Mesenchymal stem cell (in vitro differentiated cells and primary cell): Measurements from ENCODE around the gene SLC9B2.

Experiments used
- DNase-seq: peaks from one replicate; pipeline ENCODE4 v3.0.0-alpha.2; 2013
- H2AFZ ChIP-seq: one replicate; pipeline ENCODE4 v1.6.1; 2013; ENCODE audit warnings: low read depth, mild to moderate bottlenecking, control low read depth, inconsistent platforms, low read length, moderate library complexity
- H2AK5ac ChIP-seq: 2 replicates; pipeline ENCODE4 v1.6.1; 2013; ENCODE audit warnings: low read length, moderate library complexity, mild to moderate bottlenecking, inconsistent platforms; ENCODE audit not compliant: severe bottlenecking
- H2BK120ac ChIP-seq: one replicate; pipeline ENCODE4 v1.6.1; 2013; ENCODE audit warnings: low read depth, mild to moderate bottlenecking, inconsistent platforms, low read length, moderate library complexity
- H2BK12ac ChIP-seq, 2 experiments: one replicate each; pipeline ENCODE4 v1.6.1; 2013; ENCODE audit warnings: inconsistent platforms in 2 of 2, low read length in 2 of 2, mild to moderate bottlenecking in 2 of 2, moderate library complexity in 2 of 2, control low read depth in 1 of 2
- H2BK15ac ChIP-seq: one replicate; pipeline ENCODE4 v1.6.1; 2013; ENCODE audit warnings: mild to moderate bottlenecking, low read depth, inconsistent platforms; ENCODE audit not compliant: poor library complexity, severe bottlenecking
- H2BK5ac ChIP-seq: 2 replicates; pipeline ENCODE4 v1.6.1; 2013; ENCODE audit warnings: low read depth, mild to moderate bottlenecking, low read length, control low read depth, inconsistent platforms; ENCODE audit not compliant: poor library complexity, severe bottlenecking
- H3K14ac ChIP-seq, 2 experiments: one replicate each; pipeline ENCODE4 v1.6.1; 2013; ENCODE audit warnings: inconsistent platforms in 2 of 2, low read length in 2 of 2, control low read depth in 1 of 2, mild to moderate bottlenecking in 1 of 2, moderate library complexity in 1 of 2
- H3K18ac ChIP-seq, 2 experiments: one replicate each; pipeline ENCODE4 v1.6.1; 2013; ENCODE audit warnings: inconsistent platforms in 2 of 2, low read length in 2 of 2, control low read depth in 1 of 2, low read depth in 1 of 2, mild to moderate bottlenecking in 1 of 2
- H3K23ac ChIP-seq, 2 experiments: one replicate each; pipeline ENCODE4 v1.6.1; 2013; ENCODE audit warnings: inconsistent platforms in 2 of 2, low read length in 2 of 2, mild to moderate bottlenecking in 2 of 2, moderate library complexity in 2 of 2, control low read depth in 1 of 2
- H3K27ac ChIP-seq: 2 replicates; pipeline ENCODE4 v1.5.1; 2013; ENCODE audit warnings: mild to moderate bottlenecking, moderate library complexity, low read length, control low read depth, inconsistent platforms; ENCODE audit not compliant: poor library complexity, severe bottlenecking
- H3K27me3 ChIP-seq, 2 experiments: 2 replicates each; pipeline versions ENCODE4 v1.6.1 to v1.7.0; 2013; ENCODE audit warnings: low read length in 2 of 2, mild to moderate bottlenecking in 2 of 2, moderate library complexity in 2 of 2, control low read depth in 1 of 2, inconsistent platforms in 1 of 2; ENCODE audit not compliant: control insufficient read depth in 1 of 2, insufficient read depth in 1 of 2
- H3K36me3 ChIP-seq, 2 experiments: 2 replicates each; pipeline versions ENCODE4 v1.6.1 to v1.7.0; 2013; ENCODE audit warnings: low read length in 2 of 2, control low read depth in 1 of 2, inconsistent platforms in 1 of 2, low read depth in 1 of 2, mild to moderate bottlenecking in 1 of 2; ENCODE audit not compliant: insufficient read depth in 2 of 2, control insufficient read depth in 1 of 2
- H3K4ac ChIP-seq, 2 experiments: one replicate each; pipeline ENCODE4 v1.6.1; 2013; ENCODE audit warnings: inconsistent platforms in 2 of 2, low read length in 2 of 2, mild to moderate bottlenecking in 2 of 2, moderate library complexity in 2 of 2, control low read depth in 1 of 2, low read depth in 1 of 2
- H3K4me1 ChIP-seq: 2 replicates; pipeline ENCODE4 v1.6.1; 2013; ENCODE audit warnings: low read depth, low read length, control low read depth; ENCODE audit not compliant: control insufficient read depth, insufficient read depth
- H3K4me2 ChIP-seq: 2 replicates; pipeline ENCODE4 v1.6.1; 2013; ENCODE audit warnings: low read length, mild to moderate bottlenecking, inconsistent platforms; ENCODE audit not compliant: poor library complexity, severe bottlenecking
- H3K4me3 ChIP-seq, 2 experiments: 2 replicates each; pipeline versions ENCODE4 v1.5.1 to v1.7.0; 2013; ENCODE audit warnings: low read length in 2 of 2, mild to moderate bottlenecking in 2 of 2, control low read depth in 1 of 2, low read depth in 1 of 2; ENCODE audit not compliant: insufficient read depth in 1 of 2
- H3K79me1 ChIP-seq: replicated peaks from 2 replicates; pipeline ENCODE4 v1.6.1; 2013; ENCODE audit warnings: mild to moderate bottlenecking, control low read depth, low read length, inconsistent platforms; ENCODE audit not compliant: poor library complexity, severe bottlenecking
- H3K9ac ChIP-seq: 2 replicates; pipeline ENCODE4 v1.7.0; 2013; ENCODE audit warnings: mild to moderate bottlenecking, low read length, moderate library complexity
- H3K9me3 ChIP-seq: 2 replicates; pipeline ENCODE4 v1.7.0; 2013; ENCODE audit warnings: mild to moderate bottlenecking, low read length; ENCODE audit not compliant: control insufficient read depth
- H4K8ac ChIP-seq: one replicate; pipeline ENCODE4 v1.6.1; 2013; ENCODE audit warnings: inconsistent platforms, mild to moderate bottlenecking, low read length, moderate library complexity
- H4K91ac ChIP-seq: one replicate; pipeline ENCODE4 v1.6.1; 2013; ENCODE audit warnings: mild to moderate bottlenecking, low read length, inconsistent platforms
- WGBS: methylation state at CpG from one replicate; pipeline ENCODE4 v1.1.7; 2013; ENCODE audit warnings: mixed read lengths; 5-methylcytosine and 5-hydroxymethylcytosine counted together

SLC9B2 gene

DNA sequence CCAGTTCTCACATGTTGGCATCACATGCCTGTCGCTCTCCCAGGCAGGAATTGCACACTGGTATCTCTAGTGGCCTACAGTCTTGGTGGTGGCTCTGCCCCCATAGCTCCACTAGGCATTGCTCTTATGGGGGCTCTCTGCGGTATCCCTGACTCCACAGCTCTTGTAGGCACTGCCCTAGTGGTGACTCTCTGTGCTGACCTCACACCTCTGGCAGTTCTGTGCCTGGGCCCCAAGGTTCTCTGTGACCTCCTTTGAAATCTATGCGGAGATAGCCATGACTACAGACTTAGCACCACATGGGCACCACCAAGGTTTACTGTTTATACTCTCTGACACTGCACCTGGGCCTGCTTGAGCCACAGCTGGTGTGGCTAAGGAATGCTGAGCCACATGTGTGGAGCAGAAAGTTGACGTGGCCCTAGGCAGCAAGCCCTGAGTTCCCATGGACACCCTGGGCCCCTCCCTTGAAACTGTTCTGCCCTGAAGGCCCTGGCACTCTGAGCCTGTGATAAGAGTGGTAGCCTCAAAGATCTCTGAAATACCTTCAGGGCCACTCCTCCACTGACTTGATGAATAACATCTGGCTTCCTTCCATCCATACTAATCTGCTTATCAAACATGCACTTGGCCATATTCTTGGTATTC is 65.1 kb downstream of the SLC9B2 start:
- no peak overlapping the region for H3K4me2 ChIP-seq
- H4K91ac ChIP-seq, result no peak overlapping the region
- no peak overlapping the region for H2AFZ ChIP-seq
- H2AK5ac ChIP-seq, result no peak overlapping the region
- no peak overlapping the region for H3K27ac ChIP-seq
- peaks cover 3% of the 10 kb centered on the region for H3K4me1 ChIP-seq
- H3K18ac ChIP-seq, result no peak overlapping the region
- WGBS, result 84% methylated on average over 4 of the region's 4 CpGs
- no peak overlapping the region for H2BK120ac ChIP-seq
- H3K23ac ChIP-seq, result no peak overlapping the region
- H3K27me3 ChIP-seq, result no peaks in the 10 kb centered on the region
- no peak overlapping the region for H2BK15ac ChIP-seq
- no peak overlapping the region for H4K8ac ChIP-seq
- no peak overlapping the region for H2BK5ac ChIP-seq
- no peaks in the 10 kb centered on the region for H3K36me3 ChIP-seq
- peak overlapping the region in 1 of 2 experiments; percentile 23 for H3K4me3 ChIP-seq
- DNase-seq, result peak; percentile 4
- no peak overlapping the region for H3K4ac ChIP-seq
- no peak overlapping the region for H2BK12ac ChIP-seq
- no peaks in the 10 kb centered on the region for H3K79me1 ChIP-seq
- H3K9ac ChIP-seq, result peak overlapping the region; percentile 17
- H3K14ac ChIP-seq, result no peak overlapping the region
- H3K9me3 ChIP-seq, result no peaks in the 10 kb centered on the region

DNA sequence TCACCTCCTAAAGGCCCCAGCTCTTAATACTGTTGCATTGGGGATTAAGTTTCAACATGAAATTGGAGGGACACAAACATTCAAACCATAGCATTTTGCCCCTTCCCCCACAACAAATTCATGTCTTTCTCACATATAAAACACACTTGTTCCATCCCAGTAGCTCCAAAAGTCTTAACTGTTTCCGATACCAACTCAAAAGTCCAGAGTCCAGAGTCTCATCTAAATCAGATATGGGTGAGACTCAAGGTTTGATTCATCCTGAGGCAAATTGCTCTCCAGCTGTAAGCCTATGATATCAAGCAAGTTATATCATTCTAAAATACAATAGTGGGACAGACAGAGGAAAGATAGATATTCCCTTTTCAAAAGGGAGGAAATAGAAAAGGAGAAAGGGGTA is 65.8 kb downstream of the SLC9B2 start:
- H2BK5ac ChIP-seq, result no peak overlapping the region
- H3K4me1 ChIP-seq, result peaks cover 3% of the 10 kb centered on the region
- H3K27ac ChIP-seq, result no peak overlapping the region
- no peak overlapping the region for H3K4me2 ChIP-seq
- no peak overlapping the region for H3K9ac ChIP-seq
- 100% methylated on average over 1 of the region's 1 CpG for WGBS
- no peak overlapping the region for H2BK12ac ChIP-seq
- no peak overlapping the region for H4K91ac ChIP-seq
- no peak overlapping the region for H3K14ac ChIP-seq
- no peak overlapping the region for H3K18ac ChIP-seq
- no peak overlapping the region for H2AK5ac ChIP-seq
- H3K23ac ChIP-seq, result no peak overlapping the region
- no peak overlapping the region for H3K4me3 ChIP-seq
- no peak overlapping the region for H2BK120ac ChIP-seq
- no peak overlapping the region for H2BK15ac ChIP-seq
- no peaks in the 10 kb centered on the region for H3K9me3 ChIP-seq
- DNase-seq, result no peak
- no peaks in the 10 kb centered on the region for H3K79me1 ChIP-seq
- no peaks in the 10 kb centered on the region for H3K36me3 ChIP-seq
- H3K4ac ChIP-seq, result no peak overlapping the region
- no peaks in the 10 kb centered on the region for H3K27me3 ChIP-seq
- no peak overlapping the region for H2AFZ ChIP-seq
- H4K8ac ChIP-seq, result no peak overlapping the region

DNA sequence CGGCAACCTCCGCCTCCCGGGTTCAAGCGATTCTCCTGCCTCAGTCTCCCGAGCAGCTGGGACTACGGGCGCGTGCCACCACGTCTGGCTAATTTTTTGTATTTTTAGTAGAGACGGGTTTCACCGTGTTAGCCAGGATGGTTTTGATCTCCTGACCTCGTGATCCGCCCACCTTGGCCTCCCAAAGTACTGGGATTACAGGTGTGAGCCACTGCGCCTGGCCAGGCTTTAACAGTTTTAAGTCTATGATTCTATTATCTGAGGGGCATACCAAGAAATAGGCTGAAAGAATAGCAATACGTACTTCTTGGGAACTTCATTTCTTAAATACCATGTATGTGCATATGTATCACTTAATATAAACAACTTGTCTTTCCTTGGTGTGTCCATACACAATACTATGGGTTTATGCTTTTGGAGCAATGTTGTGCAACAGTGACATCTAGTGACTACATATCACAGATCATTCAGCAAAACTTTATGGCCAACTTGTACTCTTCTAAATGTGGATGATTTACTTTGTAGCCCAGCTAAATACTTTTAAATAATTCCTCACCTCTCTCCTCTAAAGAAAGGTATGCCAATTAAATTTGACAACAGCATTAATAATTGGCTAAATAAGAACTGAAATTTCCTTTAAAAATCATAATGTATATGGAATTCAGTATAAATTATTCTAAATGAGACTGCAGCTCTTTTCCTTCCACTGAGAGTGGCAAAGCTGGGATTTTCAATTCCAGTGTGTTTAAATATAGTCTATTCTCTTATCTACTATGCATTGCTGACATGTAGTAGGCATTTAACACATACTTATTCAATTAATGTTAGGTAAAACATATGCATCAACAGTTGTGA is 67.5 kb downstream of the SLC9B2 start:
- no peak overlapping the region for H4K91ac ChIP-seq
- H2AK5ac ChIP-seq, result no peak overlapping the region
- H3K4me1 ChIP-seq, result peaks cover 3% of the 10 kb centered on the region
- H3K18ac ChIP-seq, result no peak overlapping the region
- no peak overlapping the region for H3K23ac ChIP-seq
- no peak overlapping the region for H3K4me2 ChIP-seq
- H3K27ac ChIP-seq, result no peak overlapping the region
- no peaks in the 10 kb centered on the region for H3K27me3 ChIP-seq
- no peaks in the 10 kb centered on the region for H3K79me1 ChIP-seq
- H4K8ac ChIP-seq, result no peak overlapping the region
- WGBS, result 81% methylated on average over 14 of the region's 15 CpGs
- H2AFZ ChIP-seq, result no peak overlapping the region
- H3K9ac ChIP-seq, result no peak overlapping the region
- H2BK15ac ChIP-seq, result no peak overlapping the region
- no peak overlapping the region for H3K4me3 ChIP-seq
- no peaks in the 10 kb centered on the region for H3K36me3 ChIP-seq
- no peak overlapping the region for H2BK120ac ChIP-seq
- H3K4ac ChIP-seq, result no peak overlapping the region
- peak; percentile 78 for DNase-seq
- H2BK12ac ChIP-seq, result no peak overlapping the region
- no peaks in the 10 kb centered on the region for H3K9me3 ChIP-seq
- no peak overlapping the region for H2BK5ac ChIP-seq
- no peak overlapping the region for H3K14ac ChIP-seq

- Histone ChIP-seq H3K23ac (no peak overlapping the region), H4K8ac (no peak overlapping the region), H3K27ac (no peak overlapping the region), H3K9ac (no peak overlapping the region), H2BK12ac (no peak overlapping the region), H4K91ac (no peak overlapping the region), H3K4ac (no peak overlapping the region), H3K4me1 (no peaks in the 10 kb centered on the region), H2AK5ac (no peak overlapping the region), H2BK120ac (no peak overlapping the region), H3K27me3 (peaks cover 0 to 7% of the 10 kb centered on the region in 2 experiments), H2BK5ac (no peak overlapping the region), H2AFZ (no peak overlapping the region), H2BK15ac (no peak overlapping the region), H3K9me3 (no peaks in the 10 kb centered on the region), H3K36me3 (no peaks in the 10 kb centered on the region), H3K4me3 (no peak overlapping the region), H3K4me2 (no peak overlapping the region), H3K18ac (no peak overlapping the region), H3K14ac (no peak overlapping the region), H3K79me1 (no peaks in the 10 kb centered on the region)
- WGBS, result 81% methylated on average over 1 of the region's 2 CpGs
- peak; percentile 40 for DNase-seq
These were observed 74.0 kb downstream of the SLC9B2 start for GRCh38 chr4:103002551-103002950.
